Measurements from ENCODE around the gene SNRK.

DNA sequence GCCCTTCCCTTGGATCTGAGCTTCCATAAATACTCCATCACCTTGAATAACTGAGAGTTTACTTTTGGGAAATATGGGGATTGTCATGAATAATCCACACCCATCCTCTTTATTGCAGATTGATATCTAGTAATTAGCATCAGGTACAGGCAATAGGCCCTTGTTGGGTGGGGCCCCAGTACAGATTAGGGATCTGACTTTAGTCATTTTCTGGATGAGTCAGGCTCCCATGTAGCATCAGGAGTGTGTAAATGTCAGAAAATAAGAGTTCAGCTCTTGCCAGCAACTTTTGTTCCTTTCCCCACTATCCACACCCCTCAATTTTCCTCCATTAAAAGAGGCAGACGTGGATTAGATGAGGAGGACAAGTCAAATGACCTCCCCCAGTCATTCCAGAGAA lies 17.7 kb upstream of the SNRK start:
- TF ChIP-seq, protein P1, sequence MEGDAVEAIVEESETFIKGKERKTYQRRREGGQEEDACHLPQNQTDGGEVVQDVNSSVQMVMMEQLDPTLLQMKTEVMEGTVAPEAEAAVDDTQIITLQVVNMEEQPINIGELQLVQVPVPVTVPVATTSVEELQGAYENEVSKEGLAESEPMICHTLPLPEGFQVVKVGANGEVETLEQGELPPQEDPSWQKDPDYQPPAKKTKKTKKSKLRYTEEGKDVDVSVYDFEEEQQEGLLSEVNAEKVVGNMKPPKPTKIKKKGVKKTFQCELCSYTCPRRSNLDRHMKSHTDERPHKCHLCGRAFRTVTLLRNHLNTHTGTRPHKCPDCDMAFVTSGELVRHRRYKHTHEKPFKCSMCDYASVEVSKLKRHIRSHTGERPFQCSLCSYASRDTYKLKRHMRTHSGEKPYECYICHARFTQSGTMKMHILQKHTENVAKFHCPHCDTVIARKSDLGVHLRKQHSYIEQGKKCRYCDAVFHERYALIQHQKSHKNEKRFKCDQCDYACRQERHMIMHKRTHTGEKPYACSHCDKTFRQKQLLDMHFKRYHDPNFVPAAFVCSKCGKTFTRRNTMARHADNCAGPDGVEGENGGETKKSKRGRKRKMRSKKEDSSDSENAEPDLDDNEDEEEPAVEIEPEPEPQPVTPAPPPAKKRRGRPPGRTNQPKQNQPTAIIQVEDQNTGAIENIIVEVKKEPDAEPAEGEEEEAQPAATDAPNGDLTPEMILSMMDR (conservative IDR thresholded peaks at IDR 0.05) = no peak
- TF ChIP-seq EZH2 (IDR thresholded peaks at IDR 0.05; ENCODE audit: low read depth) = no peak
